CD14-positive monocyte (primary cell): ENCODE results near the gene OSBPL8. TPM values are rescaled to one million over a fixed set of nuclear protein-coding genes. Genes with fewer than 3 reads are reported as not detected.

ENCODE experiments used
- DNase-seq, 3 donors: peaks; one replicate each; pipeline ENCODE4 v3.0.0-alpha.2; 2011 to 2022
- H2AFZ ChIP-seq: 2 replicates; pipeline ENCODE4 v1.6.0; 2012; ENCODE audit warnings: mild to moderate bottlenecking, low read depth, low read length, inconsistent platforms; ENCODE audit not compliant: insufficient read depth, poor library complexity, severe bottlenecking
- H3K27ac ChIP-seq, 2 donors: 1 replicate in 1 of 2; 2 replicates in 1 of 2; pipeline ENCODE4 v1.5.1; 2012 to 2013; ENCODE audit warnings: low read length in 2 of 2, control low read depth in 1 of 2, inconsistent platforms in 1 of 2, low read depth in 1 of 2, mild to moderate bottlenecking in 1 of 2
- H3K27me3 ChIP-seq, 2 donors: one replicate each; pipeline versions ENCODE4 v1.6.0 to v1.6.1; 2011 to 2013; ENCODE audit warnings: low read length in 2 of 2; ENCODE audit not compliant: control insufficient read depth in 2 of 2, insufficient read depth in 2 of 2
- H3K36me3 ChIP-seq, 2 donors: replicated peaks in 1 of 2; 1 replicate in 1 of 2; 2 replicates in 1 of 2; pipeline versions ENCODE4 v1.5.1 to v1.6.1; 2012 to 2013; ENCODE audit warnings: low read length in 2 of 2, control low read depth in 1 of 2, inconsistent platforms in 1 of 2, mild to moderate bottlenecking in 1 of 2; ENCODE audit not compliant: insufficient read depth in 2 of 2, control insufficient read depth in 1 of 2
- H3K4me1 ChIP-seq, 2 donors: 1 replicate in 1 of 2; 2 replicates in 1 of 2; pipeline versions ENCODE4 v1.5.1 to v1.6.1; 2012 to 2013; ENCODE audit warnings: low read length in 2 of 2, control low read depth in 1 of 2, inconsistent platforms in 1 of 2, mild to moderate bottlenecking in 1 of 2, moderate library complexity in 1 of 2; ENCODE audit not compliant: insufficient read depth in 2 of 2, control insufficient read depth in 1 of 2
- H3K4me2 ChIP-seq: replicated peaks from 2 replicates; pipeline ENCODE3; 2012; ENCODE audit warnings: low read length, moderate library complexity, mild to moderate bottlenecking; ENCODE audit not compliant: poor library complexity, severe bottlenecking; ENCODE audit errors: extremely low read depth
- H3K4me3 ChIP-seq, 3 experiments: fragments of 200-600 bp in 1 of 3; sonication (generic) in 1 of 3; replicated peaks in 1 of 3; 1 replicate in 2 of 3; 2 replicates in 1 of 3; pipeline ENCODE4 v1.5.1; 2011 to 2013; ENCODE audit warnings: low read length in 3 of 3, mild to moderate bottlenecking in 3 of 3, control low read depth in 2 of 3, low read depth in 2 of 3, inconsistent platforms in 1 of 3, moderate library complexity in 1 of 3
- H3K79me2 ChIP-seq: 2 replicates; pipeline ENCODE4 v1.6.0; 2012; ENCODE audit warnings: mild to moderate bottlenecking, control low read depth, inconsistent platforms, low read length, moderate library complexity; ENCODE audit not compliant: insufficient read depth
- H3K9ac ChIP-seq: 2 replicates; pipeline ENCODE4 v1.6.0; 2017; ENCODE audit warnings: low read length, mild to moderate bottlenecking; ENCODE audit not compliant: insufficient read depth, poor library complexity, severe bottlenecking
- H3K9me3 ChIP-seq, 2 donors: replicated peaks in 1 of 2; 1 replicate in 1 of 2; 2 replicates in 1 of 2; pipeline versions ENCODE4 v1.5.1 to v1.6.1; 2012 to 2013; ENCODE audit warnings: low read length in 2 of 2, control low read depth in 1 of 2; ENCODE audit not compliant: control insufficient read depth in 1 of 2, insufficient read depth in 1 of 2
- H4K20me1 ChIP-seq: 2 replicates; pipeline ENCODE4 v1.6.0; 2012; ENCODE audit warnings: mild to moderate bottlenecking, low read length, control low read depth, moderate library complexity; ENCODE audit not compliant: insufficient read depth
- H3K27ac Mint-ChIP-seq, 7 donors: one replicate each; pipeline ENCODE4 v1.8.0; 2020; ENCODE audit warnings: mild to moderate bottlenecking in 7 of 7, mixed read lengths in 7 of 7, moderate library complexity in 6 of 7, inconsistent platforms in 2 of 7
- H3K27me3 Mint-ChIP-seq, 3 donors: one replicate each; pipeline ENCODE4 v1.8.0; 2021 to 2022; ENCODE audit warnings: low read depth in 3 of 3, mild to moderate bottlenecking in 3 of 3, mixed read lengths in 3 of 3, moderate library complexity in 3 of 3, inconsistent platforms in 1 of 3
- H3K36me3 Mint-ChIP-seq, 2 donors: one replicate each; pipeline ENCODE4 v1.8.0; 2020; ENCODE audit warnings: mixed read lengths in 2 of 2, inconsistent platforms in 1 of 2, mild to moderate bottlenecking in 1 of 2
- H3K4me1 Mint-ChIP-seq: one replicate; pipeline ENCODE4 v1.8.0; 2020; ENCODE audit warnings: mild to moderate bottlenecking, mixed read lengths
- H3K4me3 Mint-ChIP-seq, 2 donors: one replicate each; pipeline ENCODE4 v1.8.0; 2020; ENCODE audit warnings: mild to moderate bottlenecking in 2 of 2, mixed read lengths in 2 of 2, moderate library complexity in 1 of 2
- H3K9me3 Mint-ChIP-seq, 7 donors: one replicate each; pipeline ENCODE4 v1.8.0; 2020 to 2022; ENCODE audit warnings: mixed read lengths in 7 of 7, mild to moderate bottlenecking in 6 of 7, moderate library complexity in 6 of 7, inconsistent platforms in 2 of 7
- CTCF ChIP-seq: fragments of 200-600 bp; IDR thresholded peaks from one replicate; pipeline ENCODE4 v1.8.0; 2022; ENCODE audit warnings: antibody characterized with exemption, mild to moderate bottlenecking
- WGBS: methylation state at CpG from one replicate; pipeline ENCODE4 v1.1.5; 2013; ENCODE audit warnings: missing lambda C conversion rate; ENCODE audit not compliant: insufficient coverage; 5-methylcytosine and 5-hydroxymethylcytosine counted together
- intact Hi-C, 2 donors: fragments of 100-400 bp; cut with micrococcal nuclease; formaldehyde crosslinking; loops; one replicate each; pipeline versions ENCODE4 v1.15.0 to v1.15.1; 2023
- polyA plus RNA-seq, 3 donors: library from polyadenylated mRNA; depleted of rRNA in 1 of 3; unstranded in 2 of 3; stranded (reverse) in 1 of 3; fragments of 300-500 nt in 2 of 3; fragments of >200 nt in 1 of 3; fragmentation: Illumina TruSeq in 2 of 3; gene quantifications; 1 replicate in 2 of 3; 2 replicates in 1 of 3; pipeline ENCODE4 v1.2.3, GENCODE V29; 2012 to 2021

OSBPL8 gene
- polyA plus RNA-seq, 3 donors: 25.3 to 167 (median 147) TPM

GRCh38 chr12:76451528-76451927 lies 108.0 kb downstream of the OSBPL8 start:
- Histone ChIP-seq H3K4me3 (no peak overlapping the region), H3K4me2 (no peak overlapping the region), H3K4me1 (peaks cover 7 to 26% of the 10 kb centered on the region in 2 donors), H3K27ac (peak overlapping the region in 1 of 2 donors; percentile 58), H3K36me3 (peaks cover 4 to 6% of the 10 kb centered on the region in 2 donors), H3K9me3 (no peaks in the 10 kb centered on the region), H3K9ac (no peak overlapping the region), H3K79me2 (peaks cover 37% of the 10 kb centered on the region), H4K20me1 (peaks cover 100% of the 10 kb centered on the region), H2AFZ (no peak overlapping the region), H3K27me3 (no peaks in the 10 kb centered on the region)
- Mint-ChIP-seq H3K4me3 (no peak overlapping the region), H3K36me3 (peaks cover 15 to 32% of the 10 kb centered on the region in 2 donors), H3K27me3 (no peaks in the 10 kb centered on the region), H3K27ac (peak overlapping the region in 6 of 7 donors; percentile 3 to 78 (median 56)), H3K4me1 (peaks cover 21% of the 10 kb centered on the region), H3K9me3 (no peaks in the 10 kb centered on the region)
- no peak for TF ChIP-seq CTCF
- WGBS: 97% methylated on average over 5 of the region's 6 CpGs
- intact Hi-C loops: loop anchor here in 1 of 2 donors (10.0 kb wide), 1 partner anchor 107 kb away; the partner anchor contains the start of gene BBS10
- no peak for DNase-seq

- Histone ChIP-seq H3K27ac (peak overlapping the region in 1 of 2 donors; percentile 58), H3K36me3 (peaks cover 4 to 6% of the 10 kb centered on the region in 2 donors), H3K4me2 (peak overlapping the region; percentile 12), H3K27me3 (no peaks in the 10 kb centered on the region), H3K4me1 (peaks cover 7 to 26% of the 10 kb centered on the region in 2 donors), H3K79me2 (peaks cover 44% of the 10 kb centered on the region), H3K4me3 (no peak overlapping the region), H4K20me1 (peaks cover 100% of the 10 kb centered on the region), H3K9ac (no peak overlapping the region), H2AFZ (no peak overlapping the region), H3K9me3 (no peaks in the 10 kb centered on the region)
- no peak overlapping the region for H3K4me3 Mint-ChIP-seq
- peak overlapping the region; percentile 52 to 86 (median 75) for H3K27ac Mint-ChIP-seq
- H3K36me3 Mint-ChIP-seq: peaks cover 16 to 32% of the 10 kb centered on the region in 2 donors
- intact Hi-C loops: loop anchor here in 1 of 2 donors (10.0 kb wide), 1 partner anchor 106 kb away; the partner anchor contains the start of gene BBS10
- DNase-seq: peak; percentile 51 to 88 (median 66)
- H3K27me3 Mint-ChIP-seq: no peaks in the 10 kb centered on the region
- no CpG with 5 or more reads among the region's 3 CpGs for WGBS
- TF ChIP-seq CTCF: no peak
- H3K4me1 Mint-ChIP-seq: peaks cover 21% of the 10 kb centered on the region
- H3K9me3 Mint-ChIP-seq: no peaks in the 10 kb centered on the region
Observed at GRCh38 chr12:76450690-76451089, 108.9 kb downstream of the OSBPL8 start.
